ENCODE results near the gene CDC42SE2. TPM values are rescaled to one million over a fixed set of nuclear protein-coding genes. Genes with fewer than 3 reads are reported as not detected.
"Not testable (repeated sequence)": the region's sequence is repeated elsewhere in the genome, so short reads cannot be mapped to it uniquely, and the experiment has no call there.

The CDC42SE2 gene
- total and polyA plus RNA-seq, 2 experiments from 2014 or later, result 24.2 to 36.2 TPM

DNA sequence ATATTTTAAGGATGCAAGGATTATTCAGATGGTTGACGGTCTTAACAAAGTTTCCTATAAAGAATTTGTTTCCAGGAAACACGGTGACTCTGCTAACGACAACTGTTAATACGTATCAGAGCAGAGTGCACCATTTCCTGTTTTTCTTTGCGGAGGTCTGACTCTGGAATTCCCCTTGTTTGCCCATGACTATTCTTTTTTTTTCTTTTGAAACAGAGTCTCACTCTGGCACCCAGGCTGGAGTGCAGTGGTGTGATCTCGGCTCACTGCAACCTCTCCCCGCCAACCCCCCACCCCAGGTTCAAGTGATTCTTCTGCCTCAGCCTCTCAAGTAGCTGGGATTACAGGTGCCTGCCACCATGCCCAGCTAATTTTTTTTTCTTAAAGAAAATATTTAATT is 115.9 kb downstream of the CDC42SE2 start (continued):
- TF ChIP-seq, protein P1, sequence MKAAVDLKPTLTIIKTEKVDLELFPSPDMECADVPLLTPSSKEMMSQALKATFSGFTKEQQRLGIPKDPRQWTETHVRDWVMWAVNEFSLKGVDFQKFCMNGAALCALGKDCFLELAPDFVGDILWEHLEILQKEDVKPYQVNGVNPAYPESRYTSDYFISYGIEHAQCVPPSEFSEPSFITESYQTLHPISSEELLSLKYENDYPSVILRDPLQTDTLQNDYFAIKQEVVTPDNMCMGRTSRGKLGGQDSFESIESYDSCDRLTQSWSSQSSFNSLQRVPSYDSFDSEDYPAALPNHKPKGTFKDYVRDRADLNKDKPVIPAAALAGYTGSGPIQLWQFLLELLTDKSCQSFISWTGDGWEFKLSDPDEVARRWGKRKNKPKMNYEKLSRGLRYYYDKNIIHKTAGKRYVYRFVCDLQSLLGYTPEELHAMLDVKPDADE (IDR thresholded peaks at IDR 0.05), result no peak
- TF ChIP-seq EZH2 (IDR thresholded peaks at IDR 0.05; ENCODE audit: low read depth, unreplicated experiment) (no peak), EZH2phosphoT487 (IDR thresholded peaks at IDR 0.05; ENCODE audit: unreplicated experiment) (no peak), POLR2AphosphoS5 (IDR thresholded peaks at IDR 0.05; ENCODE audit: low read depth) (no peak)
- TF ChIP-seq, protein P2, sequence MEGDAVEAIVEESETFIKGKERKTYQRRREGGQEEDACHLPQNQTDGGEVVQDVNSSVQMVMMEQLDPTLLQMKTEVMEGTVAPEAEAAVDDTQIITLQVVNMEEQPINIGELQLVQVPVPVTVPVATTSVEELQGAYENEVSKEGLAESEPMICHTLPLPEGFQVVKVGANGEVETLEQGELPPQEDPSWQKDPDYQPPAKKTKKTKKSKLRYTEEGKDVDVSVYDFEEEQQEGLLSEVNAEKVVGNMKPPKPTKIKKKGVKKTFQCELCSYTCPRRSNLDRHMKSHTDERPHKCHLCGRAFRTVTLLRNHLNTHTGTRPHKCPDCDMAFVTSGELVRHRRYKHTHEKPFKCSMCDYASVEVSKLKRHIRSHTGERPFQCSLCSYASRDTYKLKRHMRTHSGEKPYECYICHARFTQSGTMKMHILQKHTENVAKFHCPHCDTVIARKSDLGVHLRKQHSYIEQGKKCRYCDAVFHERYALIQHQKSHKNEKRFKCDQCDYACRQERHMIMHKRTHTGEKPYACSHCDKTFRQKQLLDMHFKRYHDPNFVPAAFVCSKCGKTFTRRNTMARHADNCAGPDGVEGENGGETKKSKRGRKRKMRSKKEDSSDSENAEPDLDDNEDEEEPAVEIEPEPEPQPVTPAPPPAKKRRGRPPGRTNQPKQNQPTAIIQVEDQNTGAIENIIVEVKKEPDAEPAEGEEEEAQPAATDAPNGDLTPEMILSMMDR (conservative IDR thresholded peaks at IDR 0.05; ENCODE audit: low read depth in 2 of 2), result no peak

DNA sequence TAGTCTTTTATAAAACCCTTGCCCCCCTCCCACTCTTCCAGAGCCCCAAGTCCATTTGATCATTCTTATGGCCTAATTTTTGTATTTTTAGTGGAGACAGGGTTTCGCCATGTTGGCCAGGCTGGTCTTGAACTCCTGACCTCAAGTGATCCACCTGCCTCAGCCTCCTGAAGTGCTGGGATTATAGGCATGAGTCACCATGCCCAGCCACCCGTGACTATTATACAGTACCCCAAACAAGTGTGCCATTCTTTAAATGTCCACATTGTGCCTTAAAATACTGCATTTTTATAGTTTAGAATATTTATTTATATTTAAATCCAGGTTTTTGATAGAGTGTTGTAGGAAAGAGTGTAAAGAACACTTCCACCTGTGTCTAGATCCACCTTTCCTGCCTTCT is 116.4 kb downstream of the CDC42SE2 start:
- H3F3A ChIP-seq (replicated peaks; ENCODE audit: low read depth); H3K27ac ChIP-seq (ENCODE audit: low read depth); H3K27me3 Mint-ChIP-seq (ENCODE audit: insufficient read depth, low read depth, poor library complexity); H3K27ac Mint-ChIP-seq; H3K4me3 Mint-ChIP-seq; H3K27me3 ChIP-seq (ENCODE audit: insufficient read depth); H3K36me3 Mint-ChIP-seq (ENCODE audit: low read depth); ATAC-seq; H3K9me3 Mint-ChIP-seq; H3K36me3 ChIP-seq (ENCODE audit: insufficient read depth); H3K9me2 ChIP-seq (ENCODE audit: insufficient read depth); H2AFZ ChIP-seq; H3K79me2 ChIP-seq (replicated peaks; ENCODE audit: insufficient read depth); H3K4me2 ChIP-seq; DNase-seq (ENCODE audit: low spot score); H4K20me1 ChIP-seq (replicated peaks; ENCODE audit: insufficient read depth); H3K4me3 ChIP-seq; H3K4me1 ChIP-seq (ENCODE audit: insufficient read depth): not testable (repeated sequence)
- peaks cover 16% of the 10 kb centered on the region; the same call in 2 of the 3 replicates for H3K4me1 Mint-ChIP-seq

DNA sequence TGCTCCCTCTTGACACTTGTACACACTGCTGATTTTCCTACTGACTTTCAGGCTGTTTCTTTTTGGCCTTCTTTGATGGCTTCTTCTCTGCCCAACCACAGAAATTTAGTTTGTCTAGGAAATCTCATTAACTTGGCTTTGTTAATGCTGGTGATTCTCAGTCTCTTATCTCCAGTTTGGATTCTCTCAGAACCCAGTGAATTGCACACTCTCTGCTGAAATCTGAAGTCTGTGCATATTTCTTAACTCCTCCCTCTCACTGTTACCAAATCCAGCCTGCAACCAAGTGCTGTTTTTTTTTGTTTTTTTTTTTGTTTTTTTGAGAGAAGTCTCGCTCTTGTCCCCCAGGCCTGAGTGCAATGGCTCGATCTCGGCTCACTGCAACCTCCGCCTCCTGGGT is 117.2 kb downstream of the CDC42SE2 start:
- Mint-ChIP-seq H3K27ac (no peak overlapping the region), H3K27me3 (ENCODE audit: insufficient read depth, low read depth, poor library complexity) (peaks cover 3% of the 10 kb centered on the region), H3K4me1 (peaks cover 16% of the 10 kb centered on the region; the same call in 2 of the 3 replicates), H3K36me3 (ENCODE audit: low read depth) (no peaks in the 10 kb centered on the region), H3K9me3 (no peaks in the 10 kb centered on the region), H3K4me3 (no peak overlapping the region)
- H3K36me3 ChIP-seq (ENCODE audit: insufficient read depth), result no peaks in the 10 kb centered on the region
- TF ChIP-seq, protein P2 (conservative IDR thresholded peaks at IDR 0.05; ENCODE audit: low read depth in 2 of 2), result no peak
- no peak for TF ChIP-seq POLR2AphosphoS5 (IDR thresholded peaks at IDR 0.05; ENCODE audit: low read depth)
- TF ChIP-seq, protein P3, sequence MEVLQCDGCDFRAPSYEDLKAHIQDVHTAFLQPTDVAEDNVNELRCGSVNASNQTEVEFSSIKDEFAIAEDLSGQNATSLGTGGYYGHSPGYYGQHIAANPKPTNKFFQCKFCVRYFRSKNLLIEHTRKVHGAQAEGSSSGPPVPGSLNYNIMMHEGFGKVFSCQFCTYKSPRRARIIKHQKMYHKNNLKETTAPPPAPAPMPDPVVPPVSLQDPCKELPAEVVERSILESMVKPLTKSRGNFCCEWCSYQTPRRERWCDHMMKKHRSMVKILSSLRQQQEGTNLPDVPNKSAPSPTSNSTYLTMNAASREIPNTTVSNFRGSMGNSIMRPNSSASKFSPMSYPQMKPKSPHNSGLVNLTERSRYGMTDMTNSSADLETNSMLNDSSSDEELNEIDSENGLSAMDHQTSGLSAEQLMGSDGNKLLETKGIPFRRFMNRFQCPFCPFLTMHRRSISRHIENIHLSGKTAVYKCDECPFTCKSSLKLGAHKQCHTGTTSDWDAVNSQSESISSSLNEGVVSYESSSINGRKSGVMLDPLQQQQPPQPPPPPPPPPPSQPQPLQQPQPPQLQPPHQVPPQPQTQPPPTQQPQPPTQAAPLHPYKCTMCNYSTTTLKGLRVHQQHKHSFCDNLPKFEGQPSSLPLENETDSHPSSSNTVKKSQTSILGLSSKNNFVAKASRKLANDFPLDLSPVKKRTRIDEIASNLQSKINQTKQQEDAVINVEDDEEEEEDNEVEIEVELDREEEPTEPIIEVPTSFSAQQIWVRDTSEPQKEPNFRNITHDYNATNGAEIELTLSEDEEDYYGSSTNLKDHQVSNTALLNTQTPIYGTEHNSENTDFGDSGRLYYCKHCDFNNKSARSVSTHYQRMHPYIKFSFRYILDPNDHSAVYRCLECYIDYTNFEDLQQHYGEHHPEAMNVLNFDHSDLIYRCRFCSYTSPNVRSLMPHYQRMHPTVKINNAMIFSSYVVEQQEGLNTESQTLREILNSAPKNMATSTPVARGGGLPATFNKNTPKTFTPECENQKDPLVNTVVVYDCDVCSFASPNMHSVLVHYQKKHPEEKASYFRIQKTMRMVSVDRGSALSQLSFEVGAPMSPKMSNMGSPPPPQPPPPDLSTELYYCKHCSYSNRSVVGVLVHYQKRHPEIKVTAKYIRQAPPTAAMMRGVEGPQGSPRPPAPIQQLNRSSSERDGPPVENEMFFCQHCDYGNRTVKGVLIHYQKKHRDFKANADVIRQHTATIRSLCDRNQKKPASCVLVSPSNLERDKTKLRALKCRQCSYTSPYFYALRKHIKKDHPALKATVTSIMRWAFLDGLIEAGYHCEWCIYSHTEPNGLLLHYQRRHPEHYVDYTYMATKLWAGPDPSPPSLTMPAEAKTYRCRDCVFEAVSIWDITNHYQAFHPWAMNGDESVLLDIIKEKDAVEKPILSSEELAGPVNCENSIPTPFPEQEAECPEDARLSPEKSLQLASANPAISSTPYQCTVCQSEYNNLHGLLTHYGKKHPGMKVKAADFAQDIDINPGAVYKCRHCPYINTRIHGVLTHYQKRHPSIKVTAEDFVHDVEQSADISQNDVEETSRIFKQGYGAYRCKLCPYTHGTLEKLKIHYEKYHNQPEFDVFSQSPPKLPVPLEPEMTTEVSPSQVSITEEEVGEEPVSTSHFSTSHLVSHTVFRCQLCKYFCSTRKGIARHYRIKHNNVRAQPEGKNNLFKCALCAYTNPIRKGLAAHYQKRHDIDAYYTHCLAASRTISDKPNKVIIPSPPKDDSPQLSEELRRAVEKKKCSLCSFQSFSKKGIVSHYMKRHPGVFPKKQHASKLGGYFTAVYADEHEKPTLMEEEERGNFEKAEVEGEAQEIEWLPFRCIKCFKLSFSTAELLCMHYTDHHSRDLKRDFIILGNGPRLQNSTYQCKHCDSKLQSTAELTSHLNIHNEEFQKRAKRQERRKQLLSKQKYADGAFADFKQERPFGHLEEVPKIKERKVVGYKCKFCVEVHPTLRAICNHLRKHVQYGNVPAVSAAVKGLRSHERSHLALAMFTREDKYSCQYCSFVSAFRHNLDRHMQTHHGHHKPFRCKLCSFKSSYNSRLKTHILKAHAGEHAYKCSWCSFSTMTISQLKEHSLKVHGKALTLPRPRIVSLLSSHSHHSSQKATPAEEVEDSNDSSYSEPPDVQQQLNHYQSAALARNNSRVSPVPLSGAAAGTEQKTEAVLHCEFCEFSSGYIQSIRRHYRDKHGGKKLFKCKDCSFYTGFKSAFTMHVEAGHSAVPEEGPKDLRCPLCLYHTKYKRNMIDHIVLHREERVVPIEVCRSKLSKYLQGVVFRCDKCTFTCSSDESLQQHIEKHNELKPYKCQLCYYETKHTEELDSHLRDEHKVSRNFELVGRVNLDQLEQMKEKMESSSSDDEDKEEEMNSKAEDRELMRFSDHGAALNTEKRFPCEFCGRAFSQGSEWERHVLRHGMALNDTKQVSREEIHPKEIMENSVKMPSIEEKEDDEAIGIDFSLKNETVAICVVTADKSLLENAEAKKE (CRISPR knock-in tag; IDR thresholded peaks at IDR 0.05), result no peak
- TF ChIP-seq STAT1 (IDR thresholded peaks at IDR 0.05; ENCODE audit: unreplicated experiment), result no peak
- no peak for TF ChIP-seq NANOG (IDR thresholded peaks at IDR 0.05; ENCODE audit: borderline replicate concordance)
- no peaks in the 10 kb centered on the region for H3F3A ChIP-seq (replicated peaks; ENCODE audit: low read depth)
- H3K27me3 ChIP-seq (ENCODE audit: insufficient read depth), result no peaks in the 10 kb centered on the region
- no peaks in the 10 kb centered on the region for H4K20me1 ChIP-seq (replicated peaks; ENCODE audit: insufficient read depth)
- 0 out of 2 replicates have a peak, but pooled peaks cover 9% of the 10 kb centered on the region for H3K79me2 ChIP-seq (replicated peaks; ENCODE audit: insufficient read depth)
- H3K9me2 ChIP-seq (ENCODE audit: insufficient read depth), result no peaks in the 10 kb centered on the region
- ATAC-seq, result no peak
- no peak overlapping the region for H3K27ac ChIP-seq (ENCODE audit: low read depth)
- DNase-seq (ENCODE audit: low spot score), result no peak
- no peak overlapping the region for H3K4me3 ChIP-seq
- H3K4me2 ChIP-seq, result no peak overlapping the region
- no peak overlapping the region for H2AFZ ChIP-seq
- peaks cover 8% of the 10 kb centered on the region for H3K4me1 ChIP-seq (ENCODE audit: insufficient read depth)
